ENCODE results near the gene GPR21.

Gene GPR21

DNA sequence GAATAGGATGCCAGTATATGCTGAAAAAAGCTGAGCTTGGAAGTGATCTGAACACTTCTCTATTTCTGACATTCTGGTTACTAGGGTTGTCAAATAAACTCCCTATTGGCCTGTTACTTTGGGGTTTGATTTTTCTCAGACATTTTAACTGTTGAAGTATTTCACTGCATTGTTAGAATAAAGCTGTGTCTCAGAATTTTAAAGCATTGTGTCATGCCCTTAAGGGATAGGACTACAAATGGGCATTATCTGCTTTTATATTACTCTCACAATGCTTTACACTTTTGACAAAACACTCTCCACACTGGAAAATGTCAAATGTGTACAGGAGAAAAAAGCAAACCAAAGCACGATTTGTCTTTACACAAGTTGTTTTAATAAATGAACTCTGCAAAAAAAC is 16.8 kb upstream of the GPR21 start:
- H3K27ac ChIP-seq (ENCODE audit: low read depth, low read length), result no peak overlapping the region
- H3K4me2 ChIP-seq (ENCODE audit: low read depth, low read length, poor library complexity, severe bottlenecking), result no peak overlapping the region
- no peak overlapping the region for H3K4me3 ChIP-seq (ENCODE audit: insufficient read depth, low read length, poor library complexity, severe bottlenecking)
- peaks cover 43% of the 10 kb centered on the region for H3K36me3 ChIP-seq (ENCODE audit: low read length)
- H3K79me2 ChIP-seq (ENCODE audit: insufficient read depth, low read length), result no peaks in the 10 kb centered on the region
- H3F3A ChIP-seq (ENCODE audit: insufficient read depth), result no peaks in the 10 kb centered on the region
- no peak overlapping the region for H2AFZ ChIP-seq (ENCODE audit: low read depth, low read length, severe bottlenecking)
- H3K9me2 ChIP-seq (replicated peaks; ENCODE audit: insufficient read depth, low read length), result no peaks in the 10 kb centered on the region
- H3K9ac ChIP-seq (ENCODE audit: low read length), result no peak overlapping the region
- H4K20me1 ChIP-seq (ENCODE audit: low read depth, low read length), result no peaks in the 10 kb centered on the region
- no peaks in the 10 kb centered on the region for H3K9me3 ChIP-seq (ENCODE audit: insufficient read depth, low read length)
- TF ChIP-seq, protein P1, sequence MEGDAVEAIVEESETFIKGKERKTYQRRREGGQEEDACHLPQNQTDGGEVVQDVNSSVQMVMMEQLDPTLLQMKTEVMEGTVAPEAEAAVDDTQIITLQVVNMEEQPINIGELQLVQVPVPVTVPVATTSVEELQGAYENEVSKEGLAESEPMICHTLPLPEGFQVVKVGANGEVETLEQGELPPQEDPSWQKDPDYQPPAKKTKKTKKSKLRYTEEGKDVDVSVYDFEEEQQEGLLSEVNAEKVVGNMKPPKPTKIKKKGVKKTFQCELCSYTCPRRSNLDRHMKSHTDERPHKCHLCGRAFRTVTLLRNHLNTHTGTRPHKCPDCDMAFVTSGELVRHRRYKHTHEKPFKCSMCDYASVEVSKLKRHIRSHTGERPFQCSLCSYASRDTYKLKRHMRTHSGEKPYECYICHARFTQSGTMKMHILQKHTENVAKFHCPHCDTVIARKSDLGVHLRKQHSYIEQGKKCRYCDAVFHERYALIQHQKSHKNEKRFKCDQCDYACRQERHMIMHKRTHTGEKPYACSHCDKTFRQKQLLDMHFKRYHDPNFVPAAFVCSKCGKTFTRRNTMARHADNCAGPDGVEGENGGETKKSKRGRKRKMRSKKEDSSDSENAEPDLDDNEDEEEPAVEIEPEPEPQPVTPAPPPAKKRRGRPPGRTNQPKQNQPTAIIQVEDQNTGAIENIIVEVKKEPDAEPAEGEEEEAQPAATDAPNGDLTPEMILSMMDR (IDR thresholded peaks at IDR 0.05; ENCODE audit: insufficient read depth, low read length, poor library complexity, severe bottlenecking), result no peak
- no peak for TF ChIP-seq EZH2phosphoT487 (conservative IDR thresholded peaks at IDR 0.05; ENCODE audit: low read length)
- no peaks in the 10 kb centered on the region for H3K27me3 ChIP-seq (ENCODE audit: low read length)

DNA sequence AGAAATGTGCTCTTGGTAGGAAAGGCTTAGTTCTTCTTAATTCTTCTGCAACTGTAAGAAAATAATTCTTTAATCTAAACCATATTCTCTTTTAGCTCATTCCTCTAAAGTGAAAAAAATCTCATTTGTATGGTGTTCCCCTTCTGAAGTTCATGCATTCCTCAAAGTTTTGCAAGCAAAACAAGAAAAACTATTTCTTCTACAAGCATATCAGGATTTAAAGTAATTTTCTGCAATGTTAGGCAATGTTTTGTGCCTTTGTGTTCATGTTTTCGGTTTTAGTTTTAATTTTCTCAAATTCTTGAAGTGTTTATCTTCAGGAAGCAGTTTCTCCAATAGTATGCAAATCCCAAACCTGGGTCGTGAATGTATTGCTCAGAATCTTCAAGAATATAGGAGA is 12.7 kb upstream of the GPR21 start:
- no peaks in the 10 kb centered on the region for H3K9me2 ChIP-seq (replicated peaks; ENCODE audit: insufficient read depth, low read length)
- TF ChIP-seq EZH2phosphoT487 (conservative IDR thresholded peaks at IDR 0.05; ENCODE audit: low read length), result no peak
- TF ChIP-seq, protein P1 (IDR thresholded peaks at IDR 0.05; ENCODE audit: insufficient read depth, low read length, poor library complexity, severe bottlenecking), result no peak
- no peak overlapping the region for H3K9ac ChIP-seq (ENCODE audit: low read length)
- H3K4me3 ChIP-seq (ENCODE audit: insufficient read depth, low read length, poor library complexity, severe bottlenecking), result no peak overlapping the region
- H3K36me3 ChIP-seq (ENCODE audit: low read length), result peaks cover 22% of the 10 kb centered on the region
- no peaks in the 10 kb centered on the region for H3K27me3 ChIP-seq (ENCODE audit: low read length)
- no peaks in the 10 kb centered on the region for H4K20me1 ChIP-seq (ENCODE audit: low read depth, low read length)
- H3K79me2 ChIP-seq (ENCODE audit: insufficient read depth, low read length), result no peaks in the 10 kb centered on the region
- no peak overlapping the region for H3K4me2 ChIP-seq (ENCODE audit: low read depth, low read length, poor library complexity, severe bottlenecking)
- no peak overlapping the region for H3K27ac ChIP-seq (ENCODE audit: low read depth, low read length)
- H2AFZ ChIP-seq (ENCODE audit: low read depth, low read length, severe bottlenecking), result no peak overlapping the region
- no peaks in the 10 kb centered on the region for H3K9me3 ChIP-seq (ENCODE audit: insufficient read depth, low read length)
- H3F3A ChIP-seq (ENCODE audit: insufficient read depth), result no peaks in the 10 kb centered on the region

- no peak overlapping the region for H3K27ac ChIP-seq (ENCODE audit: low read depth, low read length)
- no peak overlapping the region for H3K4me2 ChIP-seq (ENCODE audit: low read depth, low read length, poor library complexity, severe bottlenecking)
- H3K79me2 ChIP-seq (ENCODE audit: insufficient read depth, low read length), result no peaks in the 10 kb centered on the region
- no peaks in the 10 kb centered on the region for H3K9me3 ChIP-seq (ENCODE audit: insufficient read depth, low read length)
- TF ChIP-seq, protein P1 (IDR thresholded peaks at IDR 0.05; ENCODE audit: insufficient read depth, low read length, poor library complexity, severe bottlenecking), result no peak
- TF ChIP-seq EZH2phosphoT487 (conservative IDR thresholded peaks at IDR 0.05; ENCODE audit: low read length), result no peak
- no peaks in the 10 kb centered on the region for H3K9me2 ChIP-seq (replicated peaks; ENCODE audit: insufficient read depth, low read length)
- H3F3A ChIP-seq (ENCODE audit: insufficient read depth), result peaks cover 5% of the 10 kb centered on the region; the same call in 1 of the 2 replicates
- no peak overlapping the region for H2AFZ ChIP-seq (ENCODE audit: low read depth, low read length, severe bottlenecking)
- no peaks in the 10 kb centered on the region for H3K27me3 ChIP-seq (ENCODE audit: low read length)
- no peaks in the 10 kb centered on the region for H4K20me1 ChIP-seq (ENCODE audit: low read depth, low read length)
- H3K36me3 ChIP-seq (ENCODE audit: low read length), result peaks cover 3% of the 10 kb centered on the region; the same call in 1 of the 2 replicates
- no peak overlapping the region for H3K9ac ChIP-seq (ENCODE audit: low read length)
- no peak overlapping the region for H3K4me3 ChIP-seq (ENCODE audit: insufficient read depth, low read length, poor library complexity, severe bottlenecking)
Measured at GRCh38 chr9:123026425-123026824, 7.0 kb upstream of the GPR21 start.
